K562 (cell line): ENCODE data around the gene PNRC2. TPM values are rescaled to one million over a fixed set of nuclear protein-coding genes. Genes with fewer than 3 reads are reported as not detected.

Source experiments
- BDP1 ChIP-seq: IDR thresholded peaks from 3 replicates; pipeline ENCODE4 v1.6.1; 2011; ENCODE audit not compliant: insufficient read length, insufficient read depth
- CBX2 ChIP-seq: fragments of 200-600 bp; sonication (generic); IDR thresholded peaks from one replicate; pipeline ENCODE4 v1.6.1; 2012; ENCODE audit warnings: mild to moderate bottlenecking, low read length, inconsistent platforms; ENCODE audit not compliant: insufficient read depth, poor library complexity, severe bottlenecking
- CEBPB ChIP-seq: fragments of 450-650 bp; IDR thresholded peaks from 2 replicates; pipeline ENCODE4 v1.6.1; 2016; ENCODE audit warnings: missing genetic modification characterization, missing compliant biosample characterization
- CHCHD3 ChIP-seq: fragments of 250-450 bp; sonication (Bioruptor Pico); IDR thresholded peaks from 2 replicates; pipeline ENCODE4 v2.1.2; 2022; ENCODE audit warnings: mild to moderate bottlenecking
- EHMT2 ChIP-seq: fragments of 450-650 bp; IDR thresholded peaks from 2 replicates; pipeline ENCODE4 v1.6.1; 2018; ENCODE audit warnings: antibody characterized with exemption
- HDAC6 ChIP-seq: IDR thresholded peaks from 2 replicates; pipeline ENCODE4 v1.6.1; 2012; ENCODE audit warnings: low read depth, mild to moderate bottlenecking, control low read depth, inconsistent platforms, low read length, moderate library complexity
- NFE2L1 ChIP-seq: fragments of 450-650 bp; IDR thresholded peaks from 2 replicates; pipeline ENCODE4 v1.6.1; 2016; ENCODE audit warnings: missing genetic modification characterization, low read depth, mild to moderate bottlenecking, missing compliant biosample characterization, moderate library complexity, borderline replicate concordance
- NR3C1 ChIP-seq: sonication (generic); formaldehyde crosslinking; IDR thresholded peaks from 2 replicates; pipeline ENCODE4 v1.8.1; 2022; ENCODE audit warnings: missing genetic modification reagents
- POLR2AphosphoS2 ChIP-seq: IDR thresholded peaks from 2 replicates; pipeline ENCODE4 v1.6.1; 2012; ENCODE audit warnings: low read length, improper control_type of control experiment
- PYGO2 ChIP-seq: fragments of 450-650 bp; IDR thresholded peaks from 2 replicates; pipeline ENCODE4 v1.6.1; 2016; ENCODE audit warnings: mild to moderate bottlenecking, missing genetic modification characterization, moderate library complexity, missing compliant biosample characterization
- SMC3 ChIP-seq: conservative IDR thresholded peaks from 2 replicates; pipeline ENCODE4 v1.6.1; 2011; ENCODE audit warnings: low read depth, low read length, improper control_type of control experiment; ENCODE audit not compliant: insufficient read depth
- TSC22D4 ChIP-seq: fragments of 450-650 bp; IDR thresholded peaks from 2 replicates; pipeline ENCODE4 v1.6.1; 2016; ENCODE audit warnings: missing genetic modification characterization, missing biosample characterization, control low read depth
- ZNF165 ChIP-seq: fragments of 250-450 bp; sonication (Bioruptor Pico); IDR thresholded peaks from 2 replicates; pipeline ENCODE4 v1.4.0; 2020; ENCODE audit warnings: borderline replicate concordance
- ZNF253 ChIP-seq: fragments of 250-450 bp; sonication (Bioruptor Pico); conservative IDR thresholded peaks from 2 replicates; pipeline ENCODE4 v1.6.1; 2021; ENCODE audit warnings: mild to moderate bottlenecking
- ZNF41 ChIP-seq: fragments of 250-450 bp; sonication (Bioruptor Pico); conservative IDR thresholded peaks from 2 replicates; pipeline ENCODE4 v1.4.0; 2020; ENCODE audit warnings: mild to moderate bottlenecking
- ZNF764 ChIP-seq: fragments of 250-450 bp; sonication (Bioruptor Pico); IDR thresholded peaks from 2 replicates; pipeline ENCODE4 v1.4.0; 2020; ENCODE audit warnings: low read depth, mild to moderate bottlenecking, moderate library complexity
- ZNF77 ChIP-seq: fragments of 250-450 bp; sonication (Bioruptor Pico); IDR thresholded peaks from 2 replicates; pipeline ENCODE4 v1.5.0; 2020
- ZNF785 ChIP-seq: fragments of 250-450 bp; sonication (Bioruptor Pico); IDR thresholded peaks from 2 replicates; pipeline ENCODE4 v1.4.0; 2020; ENCODE audit warnings: mild to moderate bottlenecking
- polyA plus RNA-seq, 8 experiments: library from polyadenylated mRNA; depleted of rRNA in 4 of 8; stranded (reverse) in 5 of 8; unstranded in 3 of 8; fragments of >200 nt; fragmentation: Nextera tagmentation in 2 of 8; fragmentation: Illumina TruSeq in 1 of 8; extraction: Ambion mirVana in 2 of 8; extraction: Trizol in 1 of 8; gene quantifications; 2 replicates each; pipeline versions ENCODE4 v1.2.1 to v1.2.3, GENCODE V29; 2011 to 2014; ENCODE audit warnings: inconsistent platforms in 1 of 8, missing spikeins in 1 of 8
- total RNA-seq, 7 experiments: library from RNA; depleted of rRNA in 6 of 7; stranded (reverse); fragments of >200 nt in 6 of 7; fragmentation: Illumina TruSeq in 2 of 7; extraction: Trizol in 2 of 7; gene quantifications; 2 replicates each; pipeline versions ENCODE4 v1.2.1 to v1.2.3, GENCODE V29; 2011 to 2021; ENCODE audit warnings: low replicate concordance in 1 of 7
- TF ChIP-seq, protein P1 (sequence below), 2 experiments: IDR thresholded peaks; 2 replicates each; pipeline ENCODE4 v1.6.1; 2012; ENCODE audit warnings: improper control_type of control experiment in 2 of 2, low read depth in 2 of 2, low read length in 2 of 2, borderline replicate concordance in 1 of 2
- TF ChIP-seq, protein P2 (sequence below), 2 experiments: fragments of 450-650 bp in 1 of 2; sonication (generic) in 1 of 2; formaldehyde crosslinking; conservative IDR thresholded peaks; 2 replicates each; pipeline versions ENCODE4 v1.4.0 to v1.8.1; 2020 to 2022; ENCODE audit warnings: mild to moderate bottlenecking in 1 of 2, missing genetic modification reagents in 1 of 2
- TF ChIP-seq, protein P3 (sequence below): fragments of 250-450 bp; sonication (Bioruptor Pico); IDR thresholded peaks from 2 replicates; pipeline ENCODE4 v1.4.0; 2020; ENCODE audit warnings: mild to moderate bottlenecking, moderate library complexity, borderline replicate concordance
- TF ChIP-seq, protein P4 (sequence below): fragments of 250-450 bp; sonication (Bioruptor Pico); IDR thresholded peaks from 2 replicates; pipeline ENCODE4 v1.5.0; 2021
- TF ChIP-seq, protein P5 (sequence below): fragments of 450-650 bp; conservative IDR thresholded peaks from 2 replicates; pipeline ENCODE4 v1.6.1; 2016; ENCODE audit warnings: missing genetic modification characterization, low read depth, mild to moderate bottlenecking, missing compliant biosample characterization, moderate library complexity

Gene PNRC2
- total and polyA plus RNA-seq, 9 of the 15 experiments (the other 6 are each of a cell fraction or from before 2014, with no cell fraction given), result 127 to 303 (median 203) TPM

DNA sequence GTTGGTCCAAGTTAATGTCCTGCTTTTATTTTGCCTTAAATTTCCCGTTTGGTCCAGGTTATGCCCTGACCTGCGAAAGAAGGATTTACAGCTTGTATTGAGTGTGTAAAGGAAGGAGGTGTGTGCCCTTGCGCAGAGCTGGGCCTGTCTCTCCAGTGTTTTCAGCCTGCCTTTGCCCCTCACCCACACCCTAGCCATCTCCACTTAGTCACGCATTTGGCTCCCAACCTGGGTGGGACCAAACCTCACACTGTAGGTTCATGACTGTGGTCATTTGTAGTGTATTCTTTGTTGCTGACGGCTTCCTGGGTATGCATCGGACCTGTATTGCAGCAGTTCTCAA lies 21.1 kb downstream of the PNRC2 start (continued):
- TF ChIP-seq, protein P1, sequence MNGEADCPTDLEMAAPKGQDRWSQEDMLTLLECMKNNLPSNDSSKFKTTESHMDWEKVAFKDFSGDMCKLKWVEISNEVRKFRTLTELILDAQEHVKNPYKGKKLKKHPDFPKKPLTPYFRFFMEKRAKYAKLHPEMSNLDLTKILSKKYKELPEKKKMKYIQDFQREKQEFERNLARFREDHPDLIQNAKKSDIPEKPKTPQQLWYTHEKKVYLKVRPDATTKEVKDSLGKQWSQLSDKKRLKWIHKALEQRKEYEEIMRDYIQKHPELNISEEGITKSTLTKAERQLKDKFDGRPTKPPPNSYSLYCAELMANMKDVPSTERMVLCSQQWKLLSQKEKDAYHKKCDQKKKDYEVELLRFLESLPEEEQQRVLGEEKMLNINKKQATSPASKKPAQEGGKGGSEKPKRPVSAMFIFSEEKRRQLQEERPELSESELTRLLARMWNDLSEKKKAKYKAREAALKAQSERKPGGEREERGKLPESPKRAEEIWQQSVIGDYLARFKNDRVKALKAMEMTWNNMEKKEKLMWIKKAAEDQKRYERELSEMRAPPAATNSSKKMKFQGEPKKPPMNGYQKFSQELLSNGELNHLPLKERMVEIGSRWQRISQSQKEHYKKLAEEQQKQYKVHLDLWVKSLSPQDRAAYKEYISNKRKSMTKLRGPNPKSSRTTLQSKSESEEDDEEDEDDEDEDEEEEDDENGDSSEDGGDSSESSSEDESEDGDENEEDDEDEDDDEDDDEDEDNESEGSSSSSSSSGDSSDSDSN (IDR thresholded peaks at IDR 0.05; ENCODE audit: borderline replicate concordance in 1 of 2, low read depth in 2 of 2, low read length in 2 of 2), result no peak
- TF ChIP-seq SMC3 (no peak), ZNF77 (CRISPR knock-in tag) (no peak), HDAC6 (no peak), ZNF165 (CRISPR knock-in tag) (no peak), CEBPB (tag) (no peak), ZNF253 (CRISPR knock-in tag) (no peak), TSC22D4 (tag) (no peak), CBX2 (no peak), CHCHD3 (CRISPR knock-in tag) (no peak), NR3C1 (CRISPR knock-in tag) (no peak), PYGO2 (no peak), ZNF785 (no peak), ZNF41 (CRISPR knock-in tag) (no peak), ZNF764 (CRISPR knock-in tag) (no peak), BDP1 (no peak), POLR2AphosphoS2 (no peak), EHMT2 (no peak), NFE2L1 (no peak)
- TF ChIP-seq, protein P2, sequence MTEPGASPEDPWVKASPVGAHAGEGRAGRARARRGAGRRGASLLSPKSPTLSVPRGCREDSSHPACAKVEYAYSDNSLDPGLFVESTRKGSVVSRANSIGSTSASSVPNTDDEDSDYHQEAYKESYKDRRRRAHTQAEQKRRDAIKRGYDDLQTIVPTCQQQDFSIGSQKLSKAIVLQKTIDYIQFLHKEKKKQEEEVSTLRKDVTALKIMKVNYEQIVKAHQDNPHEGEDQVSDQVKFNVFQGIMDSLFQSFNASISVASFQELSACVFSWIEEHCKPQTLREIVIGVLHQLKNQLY (CRISPR knock-in tag; conservative IDR thresholded peaks at IDR 0.05), result no peak
- TF ChIP-seq, protein P3, sequence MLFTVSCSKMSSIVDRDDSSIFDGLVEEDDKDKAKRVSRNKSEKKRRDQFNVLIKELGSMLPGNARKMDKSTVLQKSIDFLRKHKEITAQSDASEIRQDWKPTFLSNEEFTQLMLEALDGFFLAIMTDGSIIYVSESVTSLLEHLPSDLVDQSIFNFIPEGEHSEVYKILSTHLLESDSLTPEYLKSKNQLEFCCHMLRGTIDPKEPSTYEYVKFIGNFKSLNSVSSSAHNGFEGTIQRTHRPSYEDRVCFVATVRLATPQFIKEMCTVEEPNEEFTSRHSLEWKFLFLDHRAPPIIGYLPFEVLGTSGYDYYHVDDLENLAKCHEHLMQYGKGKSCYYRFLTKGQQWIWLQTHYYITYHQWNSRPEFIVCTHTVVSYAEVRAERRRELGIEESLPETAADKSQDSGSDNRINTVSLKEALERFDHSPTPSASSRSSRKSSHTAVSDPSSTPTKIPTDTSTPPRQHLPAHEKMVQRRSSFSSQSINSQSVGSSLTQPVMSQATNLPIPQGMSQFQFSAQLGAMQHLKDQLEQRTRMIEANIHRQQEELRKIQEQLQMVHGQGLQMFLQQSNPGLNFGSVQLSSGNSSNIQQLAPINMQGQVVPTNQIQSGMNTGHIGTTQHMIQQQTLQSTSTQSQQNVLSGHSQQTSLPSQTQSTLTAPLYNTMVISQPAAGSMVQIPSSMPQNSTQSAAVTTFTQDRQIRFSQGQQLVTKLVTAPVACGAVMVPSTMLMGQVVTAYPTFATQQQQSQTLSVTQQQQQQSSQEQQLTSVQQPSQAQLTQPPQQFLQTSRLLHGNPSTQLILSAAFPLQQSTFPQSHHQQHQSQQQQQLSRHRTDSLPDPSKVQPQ (CRISPR knock-in tag), result no peak
- TF ChIP-seq, protein P4, sequence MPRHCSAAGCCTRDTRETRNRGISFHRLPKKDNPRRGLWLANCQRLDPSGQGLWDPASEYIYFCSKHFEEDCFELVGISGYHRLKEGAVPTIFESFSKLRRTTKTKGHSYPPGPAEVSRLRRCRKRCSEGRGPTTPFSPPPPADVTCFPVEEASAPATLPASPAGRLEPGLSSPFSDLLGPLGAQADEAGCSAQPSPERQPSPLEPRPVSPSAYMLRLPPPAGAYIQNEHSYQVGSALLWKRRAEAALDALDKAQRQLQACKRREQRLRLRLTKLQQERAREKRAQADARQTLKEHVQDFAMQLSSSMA, result no peak
- TF ChIP-seq, protein P5, sequence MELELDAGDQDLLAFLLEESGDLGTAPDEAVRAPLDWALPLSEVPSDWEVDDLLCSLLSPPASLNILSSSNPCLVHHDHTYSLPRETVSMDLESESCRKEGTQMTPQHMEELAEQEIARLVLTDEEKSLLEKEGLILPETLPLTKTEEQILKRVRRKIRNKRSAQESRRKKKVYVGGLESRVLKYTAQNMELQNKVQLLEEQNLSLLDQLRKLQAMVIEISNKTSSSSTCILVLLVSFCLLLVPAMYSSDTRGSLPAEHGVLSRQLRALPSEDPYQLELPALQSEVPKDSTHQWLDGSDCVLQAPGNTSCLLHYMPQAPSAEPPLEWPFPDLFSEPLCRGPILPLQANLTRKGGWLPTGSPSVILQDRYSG (tag), result peak; percentile 85; the same call in 1 of the 2 replicates
